DOHH2 (cell line): Measurements from ENCODE around the gene GFRA1.

Experiments
- CTCF ChIP-seq: fragments of 200-600 bp; sonication (generic); IDR thresholded peaks from one replicate; pipeline ENCODE4 v1.5.1; 2014; ENCODE audit warnings: antibody characterized with exemption, mild to moderate bottlenecking, low read depth, low read length; ENCODE audit not compliant: poor library complexity, severe bottlenecking
- EZH2phosphoT487 ChIP-seq: fragments of 200-600 bp; sonication (generic); IDR thresholded peaks from 2 replicates; pipeline ENCODE4 v1.6.1; 2017; ENCODE audit warnings: borderline replicate concordance, mild to moderate bottlenecking, antibody characterized with exemption, low read length, moderate library complexity, mixed read lengths

- TF ChIP-seq CTCF = no peak
- TF ChIP-seq EZH2phosphoT487 = no peak
Measured at GRCh38 chr10:116138897-116139296, 134.1 kb downstream of the GFRA1 start.
